ENCODE measurements around the gene ZNF747. TPM values are rescaled to one million over a fixed set of nuclear protein-coding genes. Genes with fewer than 3 reads are reported as not detected.
A peak's percentile ranks its signal among the peaks of the same experiment; 100 is the strongest.

The ZNF747 gene
- total RNA-seq, 3 donors from 2014 or later (not counting 1 experiment from before 2014, with no cell fraction given) = 5.0 to 8.6 (median 6.3) TPM

DNA sequence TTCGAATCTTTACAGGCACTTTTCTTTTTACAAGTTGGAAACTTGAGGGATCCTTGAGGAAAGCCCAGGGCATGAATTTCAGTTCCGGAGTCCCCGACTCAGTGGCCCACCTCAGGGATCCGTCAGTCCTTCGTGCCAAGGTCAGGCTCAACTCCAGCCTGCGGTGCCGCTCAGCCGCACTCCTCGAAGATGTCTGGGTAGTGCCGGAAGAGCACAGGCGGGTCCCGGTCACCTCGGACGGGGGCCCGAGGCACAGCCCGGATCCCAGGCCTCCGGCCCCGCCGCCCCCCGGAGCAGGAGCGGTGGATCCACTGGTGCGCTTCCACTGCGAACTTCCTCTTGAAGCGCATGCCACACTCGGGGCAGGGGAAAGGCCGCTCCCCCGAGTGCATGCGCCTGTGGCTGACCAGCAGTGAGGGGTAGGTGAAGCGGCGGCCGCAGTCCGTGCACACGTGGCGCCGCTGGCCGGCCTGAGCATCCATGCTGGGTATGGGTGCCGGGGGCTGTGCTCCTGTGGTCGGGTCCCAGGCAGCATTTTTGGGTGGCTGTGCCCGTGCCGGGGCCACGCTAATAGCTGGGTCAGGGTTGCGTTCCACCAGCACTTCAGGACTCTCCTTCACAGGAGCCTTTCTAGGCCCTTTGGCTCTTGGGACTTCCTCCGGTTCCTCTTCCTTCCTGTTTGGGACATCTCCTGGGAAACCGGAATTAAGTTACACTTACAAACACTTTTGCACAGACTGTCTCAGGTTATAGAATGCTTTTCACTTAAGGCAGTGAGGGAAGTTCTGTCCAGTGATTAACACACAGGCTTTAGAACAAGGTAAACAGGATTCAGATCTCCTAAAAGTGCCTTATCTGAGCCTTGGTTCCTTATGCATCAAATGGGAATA lies 35.3 kb upstream of the ZNF747 start:
- no peaks in the 10 kb centered on the region for H3K36me3 ChIP-seq (ENCODE audit: control insufficient read depth, insufficient read depth, low read length)

DNA sequence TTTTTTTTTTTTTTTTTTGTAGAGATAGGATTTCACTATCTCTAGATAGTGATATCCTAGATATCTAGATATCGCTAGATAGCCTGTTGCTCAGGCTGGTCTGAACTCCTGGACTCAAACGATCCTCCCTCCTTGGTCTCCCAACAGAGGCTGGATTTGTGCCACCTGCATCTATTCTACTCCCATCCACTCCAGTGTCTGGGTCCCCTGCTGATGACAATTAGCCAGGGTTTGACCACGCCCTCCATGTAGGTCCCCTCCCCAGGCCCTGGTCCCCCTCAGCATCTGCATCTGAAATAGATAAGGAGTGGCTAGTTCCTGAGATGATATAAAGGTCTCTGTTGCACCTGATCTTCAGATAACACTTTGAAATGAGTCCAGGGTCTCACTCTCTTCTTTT lies 34.6 kb upstream of the ZNF747 start:
- peaks cover 42% of the 10 kb centered on the region for H3K4me1 ChIP-seq (ENCODE audit: control insufficient read depth, insufficient read depth, low read length)
- H3K4me3 ChIP-seq (ENCODE audit: low read length) = no peak overlapping the region
- TF ChIP-seq, protein P1, sequence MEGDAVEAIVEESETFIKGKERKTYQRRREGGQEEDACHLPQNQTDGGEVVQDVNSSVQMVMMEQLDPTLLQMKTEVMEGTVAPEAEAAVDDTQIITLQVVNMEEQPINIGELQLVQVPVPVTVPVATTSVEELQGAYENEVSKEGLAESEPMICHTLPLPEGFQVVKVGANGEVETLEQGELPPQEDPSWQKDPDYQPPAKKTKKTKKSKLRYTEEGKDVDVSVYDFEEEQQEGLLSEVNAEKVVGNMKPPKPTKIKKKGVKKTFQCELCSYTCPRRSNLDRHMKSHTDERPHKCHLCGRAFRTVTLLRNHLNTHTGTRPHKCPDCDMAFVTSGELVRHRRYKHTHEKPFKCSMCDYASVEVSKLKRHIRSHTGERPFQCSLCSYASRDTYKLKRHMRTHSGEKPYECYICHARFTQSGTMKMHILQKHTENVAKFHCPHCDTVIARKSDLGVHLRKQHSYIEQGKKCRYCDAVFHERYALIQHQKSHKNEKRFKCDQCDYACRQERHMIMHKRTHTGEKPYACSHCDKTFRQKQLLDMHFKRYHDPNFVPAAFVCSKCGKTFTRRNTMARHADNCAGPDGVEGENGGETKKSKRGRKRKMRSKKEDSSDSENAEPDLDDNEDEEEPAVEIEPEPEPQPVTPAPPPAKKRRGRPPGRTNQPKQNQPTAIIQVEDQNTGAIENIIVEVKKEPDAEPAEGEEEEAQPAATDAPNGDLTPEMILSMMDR (IDR thresholded peaks at IDR 0.05) = no peak
- Mint-ChIP-seq H3K27me3 (ENCODE audit: low read depth in 2 of 2) (no peaks in the 10 kb centered on the region), H3K27ac (peak overlapping the region; percentile 38 to 90), H3K36me3 (no peaks in the 10 kb centered on the region), H3K4me1 (peaks cover 20 to 31% of the 10 kb centered on the region in 2 donors), H3K4me3 (peak overlapping the region; percentile 17), H3K9me3 (no peaks in the 10 kb centered on the region)
- DNase-seq (no peak), ATAC-seq (no peak)
- H3K27me3 ChIP-seq (ENCODE audit: control insufficient read depth, insufficient read depth, low read length) = no peaks in the 10 kb centered on the region
- no peaks in the 10 kb centered on the region for H3K36me3 ChIP-seq (ENCODE audit: control insufficient read depth, insufficient read depth, low read length)
- H3K9me3 ChIP-seq (ENCODE audit: control insufficient read depth, insufficient read depth, low read length) = no peaks in the 10 kb centered on the region
- WGBS (ENCODE audit: insufficient coverage) = 97% methylated on average over 3 of the region's 3 CpGs
- peak overlapping the region; percentile 27 for H3K27ac ChIP-seq (ENCODE audit: low read length)
- intact Hi-C loops (cut with micrococcal nuclease) = no loop called here

More for the DNA sequence above, 35.3 kb upstream of the ZNF747 start:
- H3K4me1 ChIP-seq (ENCODE audit: control insufficient read depth, insufficient read depth, low read length) = peaks cover 42% of the 10 kb centered on the region
- Mint-ChIP-seq H3K27me3 (ENCODE audit: low read depth in 2 of 2) (no peaks in the 10 kb centered on the region), H3K27ac (peak overlapping the region; percentile 92 to 95), H3K9me3 (no peaks in the 10 kb centered on the region), H3K36me3 (no peaks in the 10 kb centered on the region), H3K4me3 (peak overlapping the region; percentile 52), H3K4me1 (peaks cover 20 to 31% of the 10 kb centered on the region in 2 donors)
- DNase-seq (no peak), ATAC-seq (no peak)
- no peak overlapping the region for H3K27ac ChIP-seq (ENCODE audit: low read length)
- intact Hi-C loops (cut with micrococcal nuclease) = loop anchor here (5.0 kb wide), 1 partner anchor 87 kb away; the partner anchor contains the start of gene FBRS
- 95% methylated on average over 44 of the region's 44 CpGs for WGBS (ENCODE audit: insufficient coverage)
- TF ChIP-seq, protein P1 (IDR thresholded peaks at IDR 0.05) = no peak
- no peak overlapping the region for H3K4me3 ChIP-seq (ENCODE audit: low read length)
- H3K27me3 ChIP-seq (ENCODE audit: control insufficient read depth, insufficient read depth, low read length) = no peaks in the 10 kb centered on the region
- H3K9me3 ChIP-seq (ENCODE audit: control insufficient read depth, insufficient read depth, low read length) = no peaks in the 10 kb centered on the region

DNA sequence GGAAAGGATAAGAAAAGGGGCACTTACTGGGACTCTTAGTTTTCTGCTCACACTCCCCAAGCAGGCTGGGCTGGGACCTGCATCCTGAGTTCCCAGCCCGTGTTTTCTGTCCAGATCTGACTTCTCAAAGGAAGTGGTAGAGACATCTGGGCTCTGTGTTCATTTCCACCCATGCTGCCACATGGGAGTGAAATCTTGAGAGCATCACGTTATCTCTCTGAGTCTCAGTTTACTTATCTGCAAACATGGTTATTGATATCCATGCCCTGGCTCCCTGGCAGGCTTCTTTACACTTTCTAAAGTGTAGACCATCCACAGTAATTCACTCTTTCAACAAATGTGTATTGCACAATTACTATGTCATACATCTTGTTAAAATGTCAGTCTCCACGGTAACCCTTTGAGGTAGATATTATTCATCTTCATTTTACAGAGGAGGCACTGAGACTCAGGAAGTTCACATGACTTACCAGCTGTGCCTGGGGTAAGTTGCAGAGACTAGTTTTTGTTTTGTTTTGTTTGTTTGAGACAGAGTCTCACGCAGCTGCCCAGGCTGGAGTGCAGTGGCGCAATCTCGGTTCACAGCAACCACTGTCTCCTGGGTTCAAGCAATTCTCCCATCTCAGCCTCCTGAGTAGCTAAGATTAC lies 33.5 kb upstream of the ZNF747 start:
- Histone ChIP-seq H3K27ac (ENCODE audit: low read length) (peak overlapping the region; percentile 84), H3K4me1 (ENCODE audit: control insufficient read depth, insufficient read depth, low read length) (peaks cover 42% of the 10 kb centered on the region), H3K36me3 (ENCODE audit: control insufficient read depth, insufficient read depth, low read length) (no peaks in the 10 kb centered on the region), H3K4me3 (ENCODE audit: low read length) (no peak overlapping the region), H3K27me3 (ENCODE audit: control insufficient read depth, insufficient read depth, low read length) (no peaks in the 10 kb centered on the region), H3K9me3 (ENCODE audit: control insufficient read depth, insufficient read depth, low read length) (no peaks in the 10 kb centered on the region)
- H3K27me3 Mint-ChIP-seq (ENCODE audit: low read depth in 2 of 2) = no peaks in the 10 kb centered on the region
- 16% methylated on average over 6 of the region's 6 CpGs for WGBS (ENCODE audit: insufficient coverage)
- TF ChIP-seq, protein P1 (IDR thresholded peaks at IDR 0.05) = no peak
- no peaks in the 10 kb centered on the region for H3K9me3 Mint-ChIP-seq
- DNase-seq = peak in 1 of 2 donors; percentile 83
- intact Hi-C loops (cut with micrococcal nuclease) = no loop called here
- ATAC-seq = peak; percentile 36 to 56 (median 43)
- H3K4me1 Mint-ChIP-seq = peaks cover 20 to 27% of the 10 kb centered on the region in 2 donors
- no peaks in the 10 kb centered on the region for H3K36me3 Mint-ChIP-seq
- peak overlapping the region; percentile 90 to 94 for H3K27ac Mint-ChIP-seq
- H3K4me3 Mint-ChIP-seq = peak overlapping the region; percentile 50
